Measurements from ENCODE around the gene ARF1.

DNA sequence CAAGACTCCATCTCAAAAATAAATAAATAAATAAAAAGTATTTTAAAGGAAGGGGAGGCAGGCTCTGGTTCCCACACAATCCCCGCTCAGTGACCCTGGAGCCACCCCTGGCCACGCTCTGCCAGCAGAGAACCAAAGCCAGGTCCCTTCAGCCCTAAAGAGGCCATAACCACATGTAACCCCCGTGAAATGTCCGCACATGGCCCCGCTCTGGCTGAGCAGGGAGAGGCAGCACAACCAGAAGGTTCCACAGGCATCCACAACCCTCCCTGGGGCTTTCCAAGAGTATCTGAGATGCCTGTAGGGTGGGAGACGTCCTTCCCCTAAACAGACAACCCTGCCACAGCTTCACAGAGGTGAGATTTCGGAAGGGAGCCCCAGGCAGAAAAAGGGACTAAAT is 1.4 kb upstream of the ARF1 start:
- TF ChIP-seq POLR2A (IDR thresholded peaks at IDR 0.05) = no peak
- no peak for TF ChIP-seq CTCF (IDR thresholded peaks at IDR 0.05)

Measured in suprapubic skin (tissue), 3 donors.